K562 (cell line): Measurements from ENCODE around the gene TNK2. TPM values are rescaled to one million over a fixed set of nuclear protein-coding genes. Genes with fewer than 3 reads are reported as not detected.
"Not testable (repeated sequence)": the region's sequence is repeated elsewhere in the genome, so short reads cannot be mapped to it uniquely, and the experiment has no call there.

Experiments
- ATAC-seq: fragments of 200-7000 bp; cut with Tn5 transposase; 3 replicates; pipeline ENCODE4 v1.9.1; 2020; ENCODE audit warnings: moderate library complexity
- BruUV-seq: library from RNA; stranded (reverse); fragments of 400-500 nt; replicated peaks from 2 replicates; lab custom pipeline; 2021; lab: Mats Ljungman, UMichigan
- CTCF ChIA-PET: fragments of 300-600 bp; formaldehyde crosslinking; extraction: SDS; loops from one replicate; lab custom pipeline; 2021; ENCODE audit warnings: low intra/inter-chr PET ratio; lab: Yijun Ruan, JAX
- POLR2A ChIA-PET: fragments of 300-600, 350-650 bp; sonication (Branson Sonifier 250); formaldehyde crosslinking; extraction: SDS; loops from one replicate; lab custom pipeline; 2021; ENCODE audit warnings: antibody characterized with exemption, inconsistent platforms; lab: Yijun Ruan, JAX
- DNase-seq, 4 experiments: peaks; one replicate each; pipeline versions ENCODE4 v3.0.0 to v3.0.0-alpha.2; 2011 to 2018; ENCODE audit warnings: low spot score in 3 of 4, mixed read lengths in 3 of 4; ENCODE audit errors: extremely low read depth in 1 of 4
- FAIRE-seq: peaks from 2 replicates; lab custom pipeline; 2011; peaks lifted over from hg19 to GRCh38; lab: Jason Lieb, UNC
- H2AFZ ChIP-seq: 2 replicates; pipeline ENCODE4 v1.6.0; 2011; ENCODE audit warnings: low read depth, low read length, control low read depth, inconsistent platforms
- H3K27ac ChIP-seq: fragments of 200-600 bp; 3 replicates; pipeline ENCODE4 v1.8.0; 2011; ENCODE audit warnings: low read depth, mild to moderate bottlenecking, control low read depth, inconsistent platforms, low read length, moderate library complexity, mixed read lengths; ENCODE audit errors: extremely low read depth
- H3K27me3 ChIP-seq, 2 experiments: fragments of 300-600 bp in 1 of 2; 2 replicates in 1 of 2; 3 replicates in 1 of 2; pipeline versions ENCODE4 v1.6.0 to v1.8.0; 2011; ENCODE audit warnings: inconsistent platforms in 2 of 2, low read length in 2 of 2, mild to moderate bottlenecking in 1 of 2, mixed read lengths in 1 of 2, moderate library complexity in 1 of 2; ENCODE audit not compliant: control insufficient read depth in 2 of 2, insufficient read depth in 2 of 2
- H3K36me3 ChIP-seq: fragments of 300-600 bp; 3 replicates; pipeline ENCODE4 v1.8.0; 2011; ENCODE audit warnings: mild to moderate bottlenecking, low read length, inconsistent platforms; ENCODE audit not compliant: control insufficient read depth, insufficient read depth
- H3K4me1 ChIP-seq, 2 experiments: fragments of 200-600 bp in 1 of 2; replicated peaks in 1 of 2; 2 replicates in 1 of 2; 3 replicates in 1 of 2; pipeline versions ENCODE4 v1.5.1 to v1.8.0; 2011; ENCODE audit warnings: inconsistent platforms in 2 of 2, low read length in 2 of 2, mild to moderate bottlenecking in 1 of 2, mixed read lengths in 1 of 2, moderate library complexity in 1 of 2; ENCODE audit not compliant: control insufficient read depth in 2 of 2, insufficient read depth in 2 of 2
- H3K4me2 ChIP-seq: 2 replicates; pipeline ENCODE4 v1.6.1; 2011; ENCODE audit warnings: low read length, control low read depth, inconsistent platforms, mixed read lengths; ENCODE audit not compliant: insufficient read depth
- H3K4me3 ChIP-seq: fragments of 200-600 bp; sonication (generic), shearing (Covaris generic); 2 replicates; pipeline ENCODE4 v1.5.1; 2016; ENCODE audit warnings: control low read depth, inconsistent platforms
- H3K79me2 ChIP-seq: fragments of 200-600 bp; 3 replicates; pipeline ENCODE4 v1.8.0; 2011; ENCODE audit warnings: low read length, inconsistent platforms; ENCODE audit not compliant: control insufficient read depth, insufficient read depth
- H3K9ac ChIP-seq, 2 experiments: 2 replicates each; pipeline versions ENCODE4 v1.6.0 to v1.6.1; 2011; ENCODE audit warnings: low read depth in 2 of 2, low read length in 2 of 2, control low read depth in 1 of 2, inconsistent platforms in 1 of 2, mild to moderate bottlenecking in 1 of 2, mixed read lengths in 1 of 2; ENCODE audit not compliant: insufficient read depth in 1 of 2
- H3K9me1 ChIP-seq: one replicate; pipeline ENCODE4 v1.6.0; 2011; ENCODE audit warnings: inconsistent platforms, mild to moderate bottlenecking, low read length, moderate library complexity; ENCODE audit not compliant: control insufficient read depth, insufficient read depth
- H3K9me3 ChIP-seq: replicated peaks from 2 replicates; pipeline ENCODE4 v1.5.1; 2011; ENCODE audit warnings: low read depth, low read length, inconsistent platforms; ENCODE audit not compliant: control insufficient read depth, insufficient read depth
- H4K20me1 ChIP-seq: replicated peaks from 2 replicates; pipeline ENCODE4 v1.6.1; 2011; ENCODE audit warnings: low read length, inconsistent platforms, mixed read lengths; ENCODE audit not compliant: control insufficient read depth, insufficient read depth
- CREB1 ChIP-seq, 2 experiments: sonication (generic) in 1 of 2; formaldehyde crosslinking in 1 of 2; IDR thresholded peaks; 2 replicates each; pipeline versions ENCODE4 v1.6.1 to v1.8.0; 2012 to 2022; ENCODE audit warnings: inconsistent platforms in 1 of 2, mild to moderate bottlenecking in 1 of 2, missing genetic modification reagents in 1 of 2, moderate library complexity in 1 of 2
- ELF1 ChIP-seq: fragments of 200-800 bp; sonication (Bioruptor generic); IDR thresholded peaks from 2 replicates; pipeline ENCODE4 v1.6.1; 2016; ENCODE audit warnings: missing genetic modification characterization, missing compliant biosample characterization
- GABPA ChIP-seq: fragments of 200-800 bp; sonication (Bioruptor generic); conservative IDR thresholded peaks from 2 replicates; pipeline ENCODE4 v1.6.1; 2016; ENCODE audit warnings: low read depth, missing genetic modification characterization, missing compliant biosample characterization
- MBD2 ChIP-seq: sonication (generic); IDR thresholded peaks from 2 replicates; pipeline ENCODE4 v1.6.1; 2016; ENCODE audit warnings: low read depth, borderline replicate concordance
- NR2C2 ChIP-seq, 2 experiments: fragments of 200-800 bp in 1 of 2; sonication (Bioruptor generic) in 1 of 2; sonication (generic) in 1 of 2; formaldehyde crosslinking in 1 of 2; IDR thresholded peaks; 2 replicates each; pipeline versions ENCODE4 v1.6.1 to v1.8.0; 2016 to 2022; ENCODE audit warnings: mild to moderate bottlenecking in 1 of 2, missing compliant biosample characterization in 1 of 2, missing genetic modification characterization in 1 of 2, missing genetic modification reagents in 1 of 2
- PHF8 ChIP-seq: fragments of 200-600 bp; sonication (generic); IDR thresholded peaks from 2 replicates; pipeline ENCODE4 v1.6.1; 2012; ENCODE audit warnings: mixed run types, mild to moderate bottlenecking, inconsistent platforms, low read length, moderate library complexity, borderline replicate concordance
- RBFOX2 ChIP-seq: fragments of 200-400 bp; formaldehyde crosslinking; IDR thresholded peaks from 2 replicates; pipeline ENCODE4 v1.6.1; 2017; ENCODE audit warnings: low read depth, mild to moderate bottlenecking, low read length, moderate library complexity
- SIN3A ChIP-seq, 2 experiments: fragments of 150-350 bp in 1 of 2; IDR thresholded peaks; 2 replicates each; pipeline ENCODE4 v1.6.1; 2011 to 2016; ENCODE audit warnings: borderline replicate concordance in 2 of 2, low read depth in 2 of 2, low read length in 2 of 2, mild to moderate bottlenecking in 2 of 2, moderate library complexity in 2 of 2; ENCODE audit not compliant: control insufficient read depth in 1 of 2
- ZBTB11 ChIP-seq, 3 experiments: fragments of 200-800 bp in 1 of 3; fragments of 250-450 bp in 1 of 3; fragments of 450-650 bp in 1 of 3; sonication (Bioruptor Pico) in 1 of 3; sonication (Bioruptor generic) in 1 of 3; formaldehyde crosslinking in 1 of 3; IDR thresholded peaks; 2 replicates each; pipeline versions ENCODE4 v1.6.1 to v1.8.0; 2016 to 2022; ENCODE audit warnings: mild to moderate bottlenecking in 2 of 3, missing genetic modification characterization in 2 of 3, missing compliant biosample characterization in 1 of 3, moderate library complexity in 1 of 3
- WGBS: fragments of 100-300 bp; shearing (Covaris generic); methylation state at CpG from one replicate; pipeline ENCODE4 v1.1.6; 2016; ENCODE audit warnings: low coverage, mixed read lengths; ENCODE audit not compliant: insufficient coverage; ENCODE audit errors: missing lambda C conversion rate; 5-methylcytosine and 5-hydroxymethylcytosine counted together
- in situ Hi-C: fragments of 300-500 bp; cut with MboI; formaldehyde crosslinking; loops from 4 replicates; pipeline ENCODE4 v1.15.0; 2018; ENCODE audit warnings: inconsistent platforms, mixed read lengths
- intact Hi-C: fragments of 100-400 bp; cut with micrococcal nuclease; formaldehyde crosslinking; loops from 2 replicates; pipeline ENCODE4 v1.14.2; 2022
- polyA plus RNA-seq, 8 experiments: library from polyadenylated mRNA; depleted of rRNA in 4 of 8; stranded (reverse) in 5 of 8; unstranded in 3 of 8; fragments of >200 nt; fragmentation: Nextera tagmentation in 2 of 8; fragmentation: Illumina TruSeq in 1 of 8; extraction: Ambion mirVana in 2 of 8; extraction: Trizol in 1 of 8; gene quantifications; 2 replicates each; pipeline versions ENCODE4 v1.2.1 to v1.2.3, GENCODE V29; 2011 to 2014; ENCODE audit warnings: inconsistent platforms in 1 of 8, missing spikeins in 1 of 8
- total RNA-seq, 7 experiments: library from RNA; depleted of rRNA in 6 of 7; stranded (reverse); fragments of >200 nt in 6 of 7; fragmentation: Illumina TruSeq in 2 of 7; extraction: Trizol in 2 of 7; gene quantifications; 2 replicates each; pipeline versions ENCODE4 v1.2.1 to v1.2.3, GENCODE V29; 2011 to 2021; ENCODE audit warnings: low replicate concordance in 1 of 7
- TF ChIP-seq, protein P1 (sequence below): fragments of 200-800 bp; sonication (Bioruptor generic); IDR thresholded peaks from 2 replicates; pipeline ENCODE4 v1.6.1; 2017; ENCODE audit warnings: missing genetic modification characterization, missing compliant biosample characterization
- TF ChIP-seq, protein P2 (sequence below): sonication (generic); formaldehyde crosslinking; IDR thresholded peaks from 2 replicates; pipeline ENCODE4 v1.8.0; 2022; ENCODE audit warnings: missing genetic modification reagents, mild to moderate bottlenecking, moderate library complexity, borderline replicate concordance

TNK2 gene
- total and polyA plus RNA-seq, 9 of the 15 experiments (the other 6 are each of a cell fraction or from before 2014, with no cell fraction given): 0.03 to 33.8 (median 6.5) TPM

DNA sequence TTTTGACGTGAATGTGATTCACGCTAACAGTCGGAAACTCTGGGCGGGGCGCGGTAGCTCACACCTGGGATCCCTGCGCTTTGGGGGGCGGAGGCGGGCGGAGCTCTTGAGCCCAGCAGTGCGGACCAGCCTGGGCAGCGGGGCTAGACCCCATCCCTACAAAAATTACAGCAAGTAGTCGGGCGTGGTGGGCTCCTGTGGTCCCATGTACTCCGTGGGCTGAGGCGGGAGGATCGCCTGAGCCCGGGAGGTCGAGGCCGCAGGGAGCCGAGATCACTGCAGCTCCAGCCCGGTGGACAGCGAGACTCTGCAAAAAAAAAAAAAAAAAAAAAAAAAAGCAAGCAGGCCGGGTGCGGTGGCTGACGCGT lies 46.4 kb upstream of the TNK2 start:
- H3K9me1 ChIP-seq; H3K27ac ChIP-seq; CTCF ChIA-PET; H3K27me3 ChIP-seq; FAIRE-seq; H4K20me1 ChIP-seq; H3K4me1 ChIP-seq; DNase-seq; H3K9me3 ChIP-seq; H3K9ac ChIP-seq; POLR2A ChIA-PET; H2AFZ ChIP-seq; TF ChIP-seq NR2C2 (CRISPR knock-in tag; IDR thresholded peaks at IDR 0.05): not testable (repeated sequence)
- peak; percentile 62 for ATAC-seq
- in situ Hi-C loops (loop anchor here (5.0 kb wide), 1 partner anchor 317 kb away; no protein-coding TSS in a partner anchor), intact Hi-C loops (loop anchor here (5.0 kb wide), 1 partner anchor 262 kb away; no protein-coding TSS in a partner anchor)
- peaks cover 22% of the 10 kb centered on the region for H3K79me2 ChIP-seq
- BruUV-seq: TSS peak; percentile 98
- peak; percentile 36; the same call in 1 of the 2 replicates for TF ChIP-seq RBFOX2
- peak; percentile 56 for TF ChIP-seq CREB1 (IDR thresholded peaks at IDR 0.05)
- peak; percentile 46; the same call in 1 of the 2 replicates for TF ChIP-seq CREB1 (CRISPR knock-in tag; IDR thresholded peaks at IDR 0.05)
- peak; percentile 10; the same call in 1 of the 2 replicates for TF ChIP-seq MBD2
- TF ChIP-seq, protein P1, sequence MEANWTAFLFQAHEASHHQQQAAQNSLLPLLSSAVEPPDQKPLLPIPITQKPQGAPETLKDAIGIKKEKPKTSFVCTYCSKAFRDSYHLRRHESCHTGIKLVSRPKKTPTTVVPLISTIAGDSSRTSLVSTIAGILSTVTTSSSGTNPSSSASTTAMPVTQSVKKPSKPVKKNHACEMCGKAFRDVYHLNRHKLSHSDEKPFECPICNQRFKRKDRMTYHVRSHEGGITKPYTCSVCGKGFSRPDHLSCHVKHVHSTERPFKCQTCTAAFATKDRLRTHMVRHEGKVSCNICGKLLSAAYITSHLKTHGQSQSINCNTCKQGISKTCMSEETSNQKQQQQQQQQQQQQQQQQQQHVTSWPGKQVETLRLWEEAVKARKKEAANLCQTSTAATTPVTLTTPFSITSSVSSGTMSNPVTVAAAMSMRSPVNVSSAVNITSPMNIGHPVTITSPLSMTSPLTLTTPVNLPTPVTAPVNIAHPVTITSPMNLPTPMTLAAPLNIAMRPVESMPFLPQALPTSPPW (CRISPR knock-in tag): 0 out of 2 replicates have a peak, but pooled peaks have one; percentile 2
- TF ChIP-seq, protein P2, sequence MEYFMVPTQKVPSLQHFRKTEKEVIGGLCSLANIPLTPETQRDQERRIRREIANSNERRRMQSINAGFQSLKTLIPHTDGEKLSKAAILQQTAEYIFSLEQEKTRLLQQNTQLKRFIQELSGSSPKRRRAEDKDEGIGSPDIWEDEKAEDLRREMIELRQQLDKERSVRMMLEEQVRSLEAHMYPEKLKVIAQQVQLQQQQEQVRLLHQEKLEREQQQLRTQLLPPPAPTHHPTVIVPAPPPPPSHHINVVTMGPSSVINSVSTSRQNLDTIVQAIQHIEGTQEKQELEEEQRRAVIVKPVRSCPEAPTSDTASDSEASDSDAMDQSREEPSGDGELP (CRISPR knock-in tag): peak; percentile 25; the same call in 1 of the 2 replicates
- TF ChIP-seq ZBTB11 (CRISPR knock-in tag; IDR thresholded peaks at IDR 0.05): peak in 1 of 3 experiments; percentile 68; a peak in 2 of 6 replicates
- TF ChIP-seq GABPA (tag): peak; percentile 63
- TF ChIP-seq SIN3A (IDR thresholded peaks at IDR 0.05; ENCODE audit: borderline replicate concordance in 2 of 2, control insufficient read depth in 1 of 2, low read depth in 2 of 2, low read length in 2 of 2): peak in 1 of 2 experiments; percentile 27; a peak in 1 of 4 replicates
- TF ChIP-seq NR2C2 (tag; IDR thresholded peaks at IDR 0.05): peak; percentile 28; the same call in 1 of the 2 replicates
- peak; percentile 51 for TF ChIP-seq ELF1 (tag)
- TF ChIP-seq PHF8: 0 out of 2 replicates have a peak, but pooled peaks have one; percentile 10
- H3K36me3 ChIP-seq: peaks cover 26% of the 10 kb centered on the region; the same call in 2 of the 3 replicates
- peak overlapping the region; percentile 46; the same call in 1 of the 2 replicates for H3K4me2 ChIP-seq
- 0% methylated on average over 8 of the region's 27 CpGs for WGBS
- peak overlapping the region; percentile 41 for H3K4me3 ChIP-seq
